NCI-H1930 (cell line): ENCODE results near the gene SMURF2.
"Not testable (repeated sequence)": the region's sequence is repeated elsewhere in the genome, so short reads cannot be mapped to it uniquely, and the experiment has no call there.

Experiments used
- DNase-seq, 2 experiments: peaks; one replicate each; lab custom pipeline; 2025; lab: John Stamatoyannopoulos, UW

The SMURF2 gene

DNA sequence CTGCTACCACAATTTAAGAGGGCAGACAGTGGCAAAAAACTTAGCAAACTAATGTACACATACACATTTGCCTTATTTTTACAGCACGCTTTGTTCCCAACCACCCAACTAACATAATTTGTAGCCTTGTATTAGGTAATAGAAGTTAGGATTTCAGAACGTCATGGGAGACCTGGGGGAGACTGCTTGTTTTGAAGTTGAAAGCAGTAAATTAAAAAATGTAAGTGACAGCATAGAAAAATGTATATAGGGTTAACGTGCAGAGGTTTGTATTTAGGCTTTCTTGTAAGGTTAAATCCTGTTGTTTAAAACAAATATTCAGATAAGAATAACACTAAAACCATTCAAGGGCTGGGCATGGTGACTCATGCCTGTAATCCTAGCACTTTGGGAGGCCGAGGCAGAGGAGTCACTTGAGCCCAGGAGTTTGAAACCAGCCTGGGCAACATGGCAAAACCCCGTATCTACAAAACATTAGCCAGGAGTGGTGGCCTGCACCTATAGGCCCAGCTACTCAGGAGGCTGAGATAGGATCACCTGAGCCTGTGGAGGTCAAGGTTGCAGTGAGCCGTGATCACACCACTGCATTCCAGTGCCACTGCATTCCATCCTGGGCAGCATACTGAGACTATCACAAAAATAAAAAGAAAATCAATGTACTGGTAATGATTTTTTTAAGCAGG is 2.3 kb upstream of the SMURF2 start:
- DNase-seq: not testable (repeated sequence)

DNA sequence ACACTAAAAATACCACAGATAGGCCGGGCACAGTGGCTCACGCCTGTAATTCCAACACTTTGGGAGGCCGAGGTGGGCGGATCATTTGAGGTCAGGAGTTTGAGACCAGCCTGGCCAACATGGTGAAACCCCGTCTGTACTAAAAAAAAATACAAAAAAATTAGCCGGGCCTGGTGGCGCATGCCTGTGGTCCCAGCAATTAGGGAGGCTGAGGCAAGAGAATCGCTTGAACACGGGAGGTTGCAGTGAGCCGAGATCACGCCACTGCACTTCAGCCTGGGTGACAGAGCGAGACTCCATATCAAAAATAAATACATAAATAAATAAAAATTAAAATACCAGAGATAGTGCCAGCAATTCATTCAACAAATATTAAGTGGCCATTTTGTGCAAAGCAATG is 1.7 kb upstream of the SMURF2 start:
- DNase-seq: not testable (repeated sequence)

DNA sequence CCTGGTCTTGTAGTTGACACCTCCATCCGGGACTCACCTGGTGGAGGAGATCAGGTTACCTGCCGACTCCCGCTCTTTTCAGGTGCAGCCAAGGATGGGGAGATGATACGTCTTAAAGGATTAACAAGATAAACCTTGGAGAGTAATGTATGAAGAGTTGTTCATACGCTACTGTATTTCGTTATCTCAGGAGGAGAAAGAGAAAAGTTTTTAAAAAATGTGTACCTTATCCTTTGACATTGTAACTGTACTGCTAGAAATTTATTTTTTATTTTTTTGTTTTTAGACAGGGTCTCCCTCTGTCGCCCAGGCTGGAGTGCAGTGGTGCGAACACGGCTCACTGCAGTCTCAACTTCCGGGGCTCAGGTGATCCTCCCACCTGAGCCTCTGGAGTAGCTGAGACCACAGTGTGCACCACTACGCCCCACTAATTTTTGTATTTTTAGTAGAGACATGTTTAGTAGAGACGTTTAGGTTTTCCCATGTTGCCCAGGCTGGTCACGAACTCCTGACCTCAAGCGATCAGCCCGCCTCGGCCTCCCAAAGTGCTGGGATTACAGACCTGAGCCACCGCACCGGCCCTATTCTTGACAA is 764 bp upstream of the SMURF2 start:
- DNase-seq: no peak

DNA sequence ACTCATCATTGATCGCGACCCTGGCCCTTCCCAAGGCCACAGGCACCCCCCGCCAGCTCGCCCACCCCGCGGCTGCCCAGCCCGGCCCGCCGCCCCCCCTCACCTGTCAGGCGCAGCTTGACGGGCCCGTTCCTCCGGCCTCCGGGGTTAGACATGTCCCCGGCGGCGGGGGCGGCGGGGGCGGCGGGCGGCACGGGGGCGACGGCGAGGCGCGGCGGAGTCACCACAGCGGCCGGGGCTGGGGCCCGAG is 456 bp downstream of the SMURF2 start:
- no peak for DNase-seq

DNA sequence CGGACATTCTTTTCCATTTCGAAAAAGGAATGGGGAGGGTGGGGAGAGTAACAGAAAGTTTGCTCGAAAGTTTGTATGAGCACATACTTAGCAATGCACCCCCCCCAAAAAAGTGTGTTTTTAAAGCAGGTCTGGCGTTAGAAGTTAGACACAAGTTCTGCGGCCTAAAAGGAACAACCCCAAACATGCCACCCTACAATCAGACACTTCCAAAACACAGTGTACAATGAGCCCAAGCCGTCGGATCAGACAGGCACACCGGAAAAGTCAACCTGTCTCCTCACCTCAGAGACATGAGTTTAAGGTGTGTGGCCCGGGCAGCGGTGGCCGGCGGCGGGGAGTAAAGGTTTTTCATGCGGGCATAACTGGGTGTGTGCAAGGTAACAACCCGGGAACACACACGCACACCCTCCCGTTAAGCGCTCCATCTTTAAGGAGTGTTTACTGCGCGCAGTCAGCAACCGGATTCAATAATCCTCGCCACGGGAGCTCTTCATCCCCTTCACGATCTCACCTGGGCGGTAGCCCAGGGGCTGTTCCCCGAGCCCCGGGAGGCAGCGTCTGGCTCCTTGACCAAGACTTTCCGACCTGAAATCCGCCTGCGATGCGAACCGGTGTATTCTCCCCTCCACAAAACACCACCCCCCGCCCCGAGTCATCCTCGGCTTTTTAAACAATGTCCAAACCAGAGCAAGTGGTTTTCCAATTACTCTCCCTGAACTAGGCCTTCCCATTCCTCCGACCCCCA is 955 bp downstream of the SMURF2 start:
- not testable (repeated sequence) for DNase-seq

DNA sequence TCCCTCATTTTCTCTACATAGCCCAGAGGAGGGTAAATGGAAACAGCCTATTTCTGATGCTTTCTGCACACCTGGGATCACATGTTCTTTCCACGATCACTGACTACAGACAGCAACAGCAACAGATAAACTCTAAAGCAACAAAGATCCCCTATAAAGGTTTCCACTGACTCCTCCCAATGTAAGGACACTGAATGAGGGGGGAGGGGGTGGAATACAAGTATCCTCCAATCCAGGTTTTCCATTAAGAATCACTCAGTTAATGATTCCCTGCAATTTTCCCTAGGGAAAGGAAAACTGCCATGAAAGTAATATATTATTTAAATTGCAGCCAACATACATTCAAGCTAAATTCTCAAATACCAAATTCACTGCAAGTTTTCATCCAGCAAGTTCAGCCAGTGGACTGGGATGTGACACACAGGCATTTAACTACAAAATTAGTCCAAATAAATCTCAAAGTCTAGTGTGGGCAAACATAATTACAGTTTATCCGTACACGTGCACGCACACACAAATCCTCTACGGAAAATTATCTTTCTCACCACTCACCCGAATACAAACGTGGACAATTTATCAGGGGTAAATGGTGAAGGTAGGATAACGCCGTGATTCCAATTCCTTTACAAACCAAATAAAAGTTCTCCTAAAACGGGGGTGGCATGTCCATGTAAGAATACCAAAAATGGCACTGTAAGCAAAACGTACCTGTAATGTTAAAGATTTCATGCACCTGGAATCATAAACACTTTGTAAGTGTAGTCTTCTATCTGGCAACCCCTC is 1.7 kb downstream of the SMURF2 start:
- DNase-seq: not testable (repeated sequence)

DNA sequence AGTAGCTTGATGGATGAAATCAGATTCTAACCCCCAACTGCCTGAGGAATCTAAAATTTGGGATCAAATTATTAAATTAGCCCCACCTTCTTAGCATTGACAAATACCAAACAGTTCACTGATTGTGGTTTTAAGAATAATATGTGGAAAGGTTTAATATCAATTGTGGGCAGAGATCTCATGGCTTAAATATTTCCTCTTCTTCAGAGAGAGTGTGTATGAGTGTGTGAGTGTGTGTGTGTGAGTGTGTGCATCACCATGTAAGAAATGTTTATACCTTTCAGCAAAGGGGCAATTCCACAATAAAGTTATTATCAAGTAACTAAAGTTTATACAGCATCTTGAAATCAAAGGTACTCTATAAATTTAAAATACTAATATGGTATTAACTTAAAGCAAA is 3.2 kb downstream of the SMURF2 start:
- no peak for DNase-seq

DNA sequence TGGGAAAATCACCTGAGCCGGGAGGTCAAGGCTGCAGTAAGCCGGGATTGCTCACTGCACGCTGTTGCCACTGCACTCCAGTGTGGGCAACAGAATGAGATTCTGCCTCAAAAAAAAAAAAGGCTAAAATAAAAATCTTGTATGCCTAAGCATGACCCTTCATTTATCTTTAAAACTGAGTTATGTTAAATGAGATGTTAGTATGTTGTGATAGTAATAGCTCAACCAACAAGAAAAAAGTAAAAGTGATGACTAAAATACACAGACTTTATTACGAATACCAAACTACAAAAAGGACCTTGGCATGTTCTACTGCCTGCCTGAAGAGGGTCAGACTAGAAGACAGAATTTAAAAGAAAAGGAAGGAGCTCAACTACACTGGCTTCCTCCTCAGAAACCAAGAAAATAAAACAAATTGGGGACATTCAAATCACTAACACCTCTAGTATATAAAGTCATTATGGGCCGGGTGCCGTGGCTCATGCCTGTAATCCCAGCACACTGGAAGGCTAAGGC is 4.4 kb downstream of the SMURF2 start:
- DNase-seq: no peak

DNA sequence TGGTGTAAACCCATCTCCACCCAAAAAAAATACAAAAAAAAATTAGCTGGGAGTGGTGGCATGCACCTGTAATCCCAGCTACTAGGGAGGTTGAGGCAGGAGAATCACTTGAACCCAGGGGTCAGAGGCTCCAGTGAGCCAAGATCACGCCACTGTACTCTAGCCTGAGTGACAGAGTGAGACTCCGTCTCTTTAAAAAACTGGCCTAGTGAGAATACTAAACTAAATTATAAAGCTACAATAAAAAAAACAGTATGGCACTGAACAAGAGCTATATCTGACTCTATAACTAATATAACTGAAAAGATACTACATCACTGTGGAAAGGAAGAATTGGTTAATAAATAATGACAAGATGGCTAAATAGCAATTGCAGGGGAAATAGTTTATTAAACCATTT is 6.4 kb downstream of the SMURF2 start:
- DNase-seq: no peak

DNA sequence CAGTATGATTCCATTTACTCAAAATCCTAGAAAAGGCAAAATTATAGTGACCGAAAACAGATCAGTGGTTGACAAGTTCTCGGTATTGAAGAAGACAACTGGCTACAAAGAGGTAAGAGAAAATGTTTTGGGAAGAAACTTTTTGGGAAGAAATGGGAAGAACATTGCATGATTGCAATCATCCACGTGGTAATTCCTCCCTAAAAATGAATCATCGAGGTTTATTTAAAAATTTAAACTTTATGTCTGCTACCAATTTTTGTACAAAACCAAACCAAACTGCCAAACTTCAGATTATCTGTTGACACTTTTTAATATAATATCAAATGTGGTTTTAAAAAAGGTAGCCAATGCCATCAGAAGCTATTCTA is 8.1 kb downstream of the SMURF2 start:
- no peak for DNase-seq

DNA sequence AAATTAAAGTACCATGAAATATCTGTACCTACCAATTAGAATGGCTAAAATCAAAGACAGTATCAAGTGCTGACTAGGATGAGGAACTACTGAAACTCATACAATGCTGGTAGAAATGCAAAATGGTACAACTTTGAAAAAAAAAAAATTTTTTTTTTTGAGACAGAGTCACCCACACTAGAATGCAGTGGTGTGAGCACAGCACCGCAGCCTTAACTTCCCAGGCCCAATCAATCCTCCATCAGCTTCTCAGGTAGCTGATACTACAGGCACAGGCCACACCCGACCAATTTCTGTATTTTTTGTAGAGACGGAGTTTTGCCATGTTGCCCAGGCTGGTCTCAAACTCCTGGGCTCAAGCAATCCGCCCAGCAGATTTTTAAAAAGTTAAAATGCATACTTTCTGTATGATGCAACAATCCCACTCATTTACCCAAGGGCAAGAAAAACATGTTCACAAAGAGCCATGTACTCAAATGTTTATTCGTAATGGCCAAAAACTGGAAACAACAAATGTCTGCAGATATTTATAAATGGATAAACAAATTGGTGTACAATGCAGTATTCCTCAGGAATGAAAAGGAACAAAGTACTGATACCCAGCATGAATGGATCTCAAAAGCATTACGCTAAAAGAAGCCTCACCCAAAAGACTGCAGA is 8.7 kb downstream of the SMURF2 start:
- no peak for DNase-seq

DNA sequence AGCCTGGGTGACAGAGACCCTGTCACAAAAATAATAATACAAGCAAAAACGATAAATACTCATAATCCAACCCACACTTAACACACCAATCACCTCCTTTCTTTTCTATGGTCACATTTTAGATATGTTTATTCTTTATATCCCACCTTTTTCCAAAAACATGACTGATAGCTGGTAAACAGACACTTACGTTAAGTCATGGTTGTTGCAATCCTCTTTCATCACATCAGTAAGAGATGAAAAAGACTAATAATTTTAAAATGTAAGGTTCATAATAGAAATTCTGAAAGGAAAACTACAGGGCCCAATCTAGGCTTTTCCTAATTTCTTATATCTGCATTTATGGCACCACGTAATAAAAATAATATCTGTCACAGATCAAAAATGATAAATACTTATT is 10.2 kb downstream of the SMURF2 start:
- DNase-seq: no peak

DNA sequence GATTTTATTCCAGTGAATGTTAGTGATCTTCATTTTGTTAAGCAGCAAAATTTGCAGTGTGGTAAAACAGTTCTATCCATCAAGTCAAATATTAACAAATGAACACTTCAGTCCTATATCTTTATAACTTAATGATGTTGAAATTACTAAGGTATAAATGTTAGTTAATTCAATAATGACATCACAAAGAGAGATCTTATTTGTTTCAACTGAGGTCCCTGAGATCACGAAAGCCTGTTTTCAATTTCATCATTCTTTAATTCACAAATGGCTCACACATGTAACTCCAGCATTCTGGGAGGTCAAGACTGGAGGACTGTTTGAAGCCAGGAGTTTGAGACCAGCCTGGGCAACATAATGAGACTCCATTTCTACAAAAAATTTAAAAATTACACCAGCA is 13.9 kb downstream of the SMURF2 start:
- DNase-seq: no peak

DNA sequence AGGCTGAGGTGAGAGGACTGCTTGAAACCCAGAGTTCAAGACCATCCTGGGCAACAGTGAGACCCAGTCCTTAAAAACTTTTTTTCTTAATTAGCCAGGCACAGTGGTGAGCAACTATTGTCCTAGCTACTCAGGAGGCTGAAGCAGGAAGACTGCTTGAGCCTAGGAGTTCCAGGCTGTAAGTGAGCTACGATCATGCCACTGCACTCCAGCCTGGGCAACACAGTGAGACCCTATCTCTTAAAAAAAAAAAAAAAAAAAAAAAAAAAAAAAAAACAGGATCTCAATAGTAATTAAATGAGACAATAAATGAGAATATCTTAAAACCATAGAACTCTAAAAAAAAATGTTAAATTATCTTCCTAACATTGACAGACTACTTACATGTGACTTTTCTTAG is 14.3 kb downstream of the SMURF2 start:
- no peak for DNase-seq

DNA sequence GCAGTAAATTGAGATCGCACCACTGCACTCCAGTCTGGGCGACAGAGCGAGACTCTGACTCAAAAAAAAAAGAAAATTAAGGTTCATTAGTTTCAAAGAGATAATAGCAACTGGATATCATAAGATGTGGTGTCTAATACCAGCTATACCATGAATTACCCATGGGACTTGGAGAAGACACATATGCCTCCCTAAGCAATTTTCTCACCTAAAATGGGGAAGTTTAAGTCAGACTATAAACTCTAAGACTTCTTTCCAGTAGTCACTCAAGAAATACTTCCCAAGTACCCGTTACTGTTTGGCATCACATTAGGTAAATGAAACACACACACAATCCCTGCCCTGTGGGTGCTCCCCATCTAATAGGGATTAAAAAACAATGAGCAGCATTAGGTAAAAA is 22.6 kb downstream of the SMURF2 start:
- DNase-seq: no peak

DNA sequence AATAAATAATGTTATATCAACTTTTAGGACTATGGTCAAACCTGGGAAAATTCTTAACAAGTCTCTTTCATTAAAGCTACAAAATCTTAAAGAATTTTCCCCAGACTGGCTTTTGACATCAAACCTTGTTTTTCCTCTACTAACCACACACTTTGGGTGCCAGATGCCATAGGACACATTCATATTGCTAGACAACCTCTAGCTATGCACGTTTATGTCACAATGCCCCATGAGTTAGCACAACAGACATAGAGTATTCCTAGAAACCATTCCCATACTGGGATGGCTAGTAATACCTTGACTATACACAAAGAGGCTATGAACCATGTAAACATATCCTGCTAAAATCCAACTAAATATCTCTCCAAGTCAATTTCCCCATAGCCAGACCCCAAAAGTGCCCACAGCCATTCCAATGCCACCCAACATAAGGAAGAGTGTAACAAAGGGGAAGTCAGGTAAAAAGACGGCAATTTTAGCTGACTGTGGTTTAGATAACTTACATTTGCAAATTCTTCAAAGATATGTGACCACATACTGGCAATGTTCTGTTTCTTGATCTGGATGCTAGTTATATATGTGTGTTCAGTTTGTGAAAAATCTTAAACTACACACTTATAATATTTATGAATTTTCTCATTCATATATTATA is 23.4 kb downstream of the SMURF2 start:
- no peak for DNase-seq

DNA sequence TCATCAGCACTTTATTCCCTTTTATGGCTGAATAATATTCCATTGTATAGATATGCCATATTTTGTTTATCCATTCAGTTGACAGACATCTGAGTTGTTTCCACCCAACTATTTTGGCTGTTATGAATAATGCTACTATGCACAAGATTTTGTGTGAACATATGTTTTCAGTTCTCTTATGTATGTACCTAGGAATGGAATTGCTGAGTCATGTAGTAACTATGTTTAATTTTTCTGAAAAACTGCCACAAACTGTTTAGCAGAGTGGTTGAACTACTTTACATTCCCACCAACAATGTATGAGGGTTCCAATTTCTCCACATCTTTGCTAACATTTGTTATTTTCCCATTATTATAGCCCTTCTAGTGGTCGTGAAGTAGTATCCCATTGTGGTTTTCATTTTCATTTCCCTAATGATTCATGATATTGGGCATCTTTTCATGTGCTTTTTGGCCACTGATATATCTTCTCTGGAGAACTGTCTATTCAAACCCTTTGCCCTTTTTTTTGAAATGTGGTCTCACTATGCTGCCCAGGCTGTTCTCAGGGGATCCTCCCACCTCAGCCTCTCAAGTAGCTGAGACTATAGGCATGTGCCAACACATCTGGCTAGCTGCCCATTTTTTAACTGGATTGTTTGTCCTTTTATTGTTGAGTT is 26.3 kb downstream of the SMURF2 start:
- DNase-seq: no peak

DNA sequence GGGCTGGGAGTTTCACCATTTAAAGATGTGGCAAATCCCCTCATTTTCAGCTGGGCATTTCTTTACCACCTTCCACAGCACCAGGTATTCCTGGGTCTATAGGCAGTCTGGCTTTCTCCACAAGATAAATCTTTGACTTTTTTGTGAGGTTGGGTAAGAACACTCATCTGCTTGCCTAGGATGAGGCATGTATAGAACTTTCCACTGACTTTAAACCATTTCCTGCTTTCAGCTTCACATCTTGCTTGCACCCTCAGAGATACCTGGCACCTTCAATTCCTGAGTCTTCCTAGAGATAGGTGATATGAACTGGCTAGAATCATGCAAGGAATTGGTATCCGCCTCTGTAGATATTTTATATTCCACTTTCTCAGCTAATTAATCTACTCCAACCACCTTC is 27.9 kb downstream of the SMURF2 start:
- no peak for DNase-seq

DNA sequence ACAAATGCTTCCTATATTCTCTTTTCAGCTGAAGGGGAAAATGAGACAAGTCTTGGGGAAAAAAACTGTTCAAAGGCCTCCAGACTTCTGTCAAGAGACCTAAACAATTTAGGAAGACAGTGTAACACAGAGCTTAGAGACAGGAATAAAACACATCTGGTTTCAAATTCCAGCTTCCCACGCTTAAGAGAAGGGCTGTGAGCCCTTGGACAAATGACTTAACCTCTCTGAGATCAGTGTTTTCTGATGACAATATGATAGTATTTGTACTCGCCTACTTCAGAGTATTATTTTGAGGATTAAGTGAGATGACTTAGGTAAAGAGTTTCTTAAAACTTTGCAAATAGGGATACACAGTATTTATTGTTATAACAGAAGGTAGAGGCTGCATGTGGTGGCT is 29.5 kb downstream of the SMURF2 start:
- no peak for DNase-seq

DNA sequence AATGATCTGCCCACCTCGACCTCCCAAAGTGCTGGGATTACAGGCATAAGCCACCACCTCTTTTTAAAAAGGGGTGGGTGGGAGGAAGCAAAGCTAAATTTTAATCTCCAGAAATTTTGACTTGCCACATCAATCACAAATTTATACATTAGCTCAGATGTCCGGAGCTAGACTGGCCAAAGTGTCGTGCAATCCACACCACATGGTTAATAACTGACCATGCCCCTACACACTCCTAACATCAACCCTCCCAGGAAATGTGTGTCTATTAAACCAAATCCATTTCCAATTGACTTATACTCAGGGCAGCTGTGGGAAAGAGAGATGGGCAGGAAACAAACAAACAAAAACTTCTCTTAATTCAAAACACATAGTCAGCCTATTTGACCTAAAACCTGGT is 29.9 kb downstream of the SMURF2 start:
- DNase-seq: no peak
